HG03175 (cell line): Measurements from ENCODE around the gene FAM25G.
"Not testable (repeated sequence)": the region's sequence is repeated elsewhere in the genome, so short reads cannot be mapped to it uniquely, and the experiment has no call there.

Experiments
- ATAC-seq: cut with Tn5 transposase; IDR thresholded peaks from one replicate; pipeline ENCODE4 v1.9.1; 2021; ENCODE audit warnings: mild to moderate bottlenecking, moderate library complexity; ENCODE audit not compliant: unreplicated experiment

Gene FAM25G

GRCh38 chr10:47491600-47491999, at the start of gene FAM25G:
Gene FAM25G, minus strand, starts transcription at chr10:47491700. Its CDS starts 26 bp downstream, at chr10:47491674.
- ATAC-seq, result not testable (repeated sequence)

- not testable (repeated sequence) for ATAC-seq
These were observed 44.9 kb upstream of the FAM25G start for GRCh38 chr10:47536430-47536829.

- ATAC-seq, result not testable (repeated sequence)
These were observed 32.0 kb upstream of the FAM25G start, which contains the start of gene AGAP9 for GRCh38 chr10:47523475-47523874. Gene AGAP9, minus strand, starts transcription at chr10:47523638. Its CDS starts 112 bp downstream, at chr10:47523526.

- ATAC-seq, result not testable (repeated sequence)
These were observed 10.8 kb upstream of the FAM25G start for GRCh38 chr10:47502313-47502712.

GRCh38 chr10:47494226-47494625, 2.7 kb upstream of the FAM25G start:
- ATAC-seq, result not testable (repeated sequence)

GRCh38 chr10:47489630-47490029, 1.9 kb downstream of the FAM25G start:
- not testable (repeated sequence) for ATAC-seq

- not testable (repeated sequence) for ATAC-seq
These were observed 5.6 kb downstream of the FAM25G start for GRCh38 chr10:47485943-47486342.

GRCh38 chr10:47484786-47485185, 6.7 kb downstream of the FAM25G start:
- not testable (repeated sequence) for ATAC-seq

- ATAC-seq, result not testable (repeated sequence)
These were observed 7.6 kb downstream of the FAM25G start, which contains the start of gene ANXA8 for GRCh38 chr10:47483923-47484322. Gene ANXA8, minus strand, starts transcription at chr10:47484115. Its CDS starts 182 bp downstream, at chr10:47483933.

GRCh38 chr10:47482367-47482766, 9.1 kb downstream of the FAM25G start:
- not testable (repeated sequence) for ATAC-seq

GRCh38 chr10:47481768-47482181, 9.7 kb downstream of the FAM25G start:
- ATAC-seq, result not testable (repeated sequence)

GRCh38 chr10:47481182-47481766, 10.2 kb downstream of the FAM25G start:
- not testable (repeated sequence) for ATAC-seq

GRCh38 chr10:47480133-47480532, 11.4 kb downstream of the FAM25G start:
- not testable (repeated sequence) for ATAC-seq

- not testable (repeated sequence) for ATAC-seq
These were observed 13.4 kb downstream of the FAM25G start for GRCh38 chr10:47478114-47478513.

GRCh38 chr10:47477078-47477477, 14.4 kb downstream of the FAM25G start:
- ATAC-seq, result not testable (repeated sequence)

- not testable (repeated sequence) for ATAC-seq
These were observed 16.4 kb downstream of the FAM25G start for GRCh38 chr10:47475101-47475500.

GRCh38 chr10:47473516-47473915, 18.0 kb downstream of the FAM25G start:
- not testable (repeated sequence) for ATAC-seq

- not testable (repeated sequence) for ATAC-seq
These were observed 18.9 kb downstream of the FAM25G start for GRCh38 chr10:47472647-47473046.

GRCh38 chr10:47472072-47472471, 19.4 kb downstream of the FAM25G start:
- not testable (repeated sequence) for ATAC-seq

GRCh38 chr10:47468731-47469528, 22.6 kb downstream of the FAM25G start:
- ATAC-seq, result not testable (repeated sequence)

GRCh38 chr10:47467957-47468356, 23.5 kb downstream of the FAM25G start:
- not testable (repeated sequence) for ATAC-seq

GRCh38 chr10:47467458-47467857, 24.0 kb downstream of the FAM25G start:
- ATAC-seq, result not testable (repeated sequence)
